ENCODE results near the gene C19orf12. TPM values are rescaled to one million over a fixed set of nuclear protein-coding genes. Genes with fewer than 3 reads are reported as not detected.
A peak's percentile ranks its signal among the peaks of the same experiment; 100 is the strongest.

The C19orf12 gene
- total and polyA plus RNA-seq, 2 of the 13 experiments (the other 11 are each of a cell fraction or from before 2014, with no cell fraction given): 17.7 to 34.4 TPM

DNA sequence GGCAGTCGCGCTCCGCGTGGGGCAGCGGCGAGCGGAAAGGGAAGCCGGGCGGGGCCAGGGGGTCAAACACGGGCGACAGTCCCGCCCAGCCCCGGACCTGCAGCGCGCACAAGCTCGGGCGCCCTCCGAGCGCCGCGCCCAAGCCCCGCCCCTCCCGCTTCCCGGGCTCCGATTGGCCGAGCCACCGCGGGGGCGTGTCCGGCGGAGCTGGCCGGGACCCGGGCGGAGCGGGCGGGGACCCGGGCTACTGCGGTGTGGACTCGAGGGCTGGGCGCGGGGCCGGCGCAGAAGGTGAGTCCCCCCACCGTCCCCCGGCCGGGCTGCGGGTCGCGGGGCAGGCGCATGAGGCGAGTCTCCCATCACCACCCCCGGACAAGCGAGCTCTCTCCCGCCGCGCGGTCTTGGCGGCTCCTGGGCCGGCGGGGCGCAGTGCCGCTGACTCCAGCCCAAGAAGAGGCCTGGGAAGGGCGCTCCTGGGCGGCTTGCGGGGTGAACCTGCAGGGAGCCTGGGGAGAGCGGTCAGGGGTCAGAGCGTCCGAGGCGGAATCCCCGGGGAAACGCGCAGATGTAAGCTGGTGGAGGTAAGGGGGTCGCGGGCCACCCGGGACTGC, 49.7 kb downstream of the C19orf12 start, which contains the start of gene PLEKHF1 (continued):
- TF ChIP-seq PITX1 (CRISPR knock-in tag; IDR thresholded peaks at IDR 0.05) (no peak), SP4 (CRISPR knock-in tag; IDR thresholded peaks at IDR 0.05) (peak; percentile 93), EP300 (IDR thresholded peaks at IDR 0.05; ENCODE audit: low read depth in 2 of 2, low read length in 2 of 2) (no peak), EP300 (CRISPR knock-in tag; IDR thresholded peaks at IDR 0.05; ENCODE audit: borderline replicate concordance) (no peak), ZNF879 (CRISPR knock-in tag; IDR thresholded peaks at IDR 0.05) (no peak), ZNF317 (CRISPR knock-in tag; IDR thresholded peaks at IDR 0.05) (no peak), ZBTB42 (CRISPR knock-in tag; IDR thresholded peaks at IDR 0.05) (no peak), ZFY (CRISPR knock-in tag; IDR thresholded peaks at IDR 0.05) (peak; percentile 52), SATB2 (CRISPR knock-in tag; IDR thresholded peaks at IDR 0.05) (no peak), NFKBIZ (CRISPR knock-in tag; IDR thresholded peaks at IDR 0.05) (no peak)
- TF ChIP-seq, protein P1, sequence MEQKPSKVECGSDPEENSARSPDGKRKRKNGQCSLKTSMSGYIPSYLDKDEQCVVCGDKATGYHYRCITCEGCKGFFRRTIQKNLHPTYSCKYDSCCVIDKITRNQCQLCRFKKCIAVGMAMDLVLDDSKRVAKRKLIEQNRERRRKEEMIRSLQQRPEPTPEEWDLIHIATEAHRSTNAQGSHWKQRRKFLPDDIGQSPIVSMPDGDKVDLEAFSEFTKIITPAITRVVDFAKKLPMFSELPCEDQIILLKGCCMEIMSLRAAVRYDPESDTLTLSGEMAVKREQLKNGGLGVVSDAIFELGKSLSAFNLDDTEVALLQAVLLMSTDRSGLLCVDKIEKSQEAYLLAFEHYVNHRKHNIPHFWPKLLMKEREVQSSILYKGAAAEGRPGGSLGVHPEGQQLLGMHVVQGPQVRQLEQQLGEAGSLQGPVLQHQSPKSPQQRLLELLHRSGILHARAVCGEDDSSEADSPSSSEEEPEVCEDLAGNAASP (CRISPR knock-in tag; IDR thresholded peaks at IDR 0.05; ENCODE audit: borderline replicate concordance): no peak
- TF ChIP-seq, protein P2, sequence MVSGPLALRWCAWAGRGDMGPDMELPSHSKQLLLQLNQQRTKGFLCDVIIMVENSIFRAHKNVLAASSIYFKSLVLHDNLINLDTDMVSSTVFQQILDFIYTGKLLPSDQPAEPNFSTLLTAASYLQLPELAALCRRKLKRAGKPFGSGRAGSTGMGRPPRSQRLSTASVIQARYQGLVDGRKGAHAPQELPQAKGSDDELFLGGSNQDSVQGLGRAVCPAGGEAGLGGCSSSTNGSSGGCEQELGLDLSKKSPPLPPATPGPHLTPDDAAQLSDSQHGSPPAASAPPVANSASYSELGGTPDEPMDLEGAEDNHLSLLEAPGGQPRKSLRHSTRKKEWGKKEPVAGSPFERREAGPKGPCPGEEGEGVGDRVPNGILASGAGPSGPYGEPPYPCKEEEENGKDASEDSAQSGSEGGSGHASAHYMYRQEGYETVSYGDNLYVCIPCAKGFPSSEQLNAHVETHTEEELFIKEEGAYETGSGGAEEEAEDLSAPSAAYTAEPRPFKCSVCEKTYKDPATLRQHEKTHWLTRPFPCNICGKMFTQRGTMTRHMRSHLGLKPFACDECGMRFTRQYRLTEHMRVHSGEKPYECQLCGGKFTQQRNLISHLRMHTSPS (CRISPR knock-in tag; IDR thresholded peaks at IDR 0.05; ENCODE audit: low read depth): no peak
- TF ChIP-seq, protein P3, sequence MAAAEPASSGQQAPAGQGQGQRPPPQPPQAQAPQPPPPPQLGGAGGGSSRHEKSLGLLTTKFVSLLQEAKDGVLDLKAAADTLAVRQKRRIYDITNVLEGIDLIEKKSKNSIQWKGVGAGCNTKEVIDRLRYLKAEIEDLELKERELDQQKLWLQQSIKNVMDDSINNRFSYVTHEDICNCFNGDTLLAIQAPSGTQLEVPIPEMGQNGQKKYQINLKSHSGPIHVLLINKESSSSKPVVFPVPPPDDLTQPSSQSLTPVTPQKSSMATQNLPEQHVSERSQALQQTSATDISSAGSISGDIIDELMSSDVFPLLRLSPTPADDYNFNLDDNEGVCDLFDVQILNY (CRISPR knock-in tag; conservative IDR thresholded peaks at IDR 0.05): no peak
- TF ChIP-seq, protein P4, sequence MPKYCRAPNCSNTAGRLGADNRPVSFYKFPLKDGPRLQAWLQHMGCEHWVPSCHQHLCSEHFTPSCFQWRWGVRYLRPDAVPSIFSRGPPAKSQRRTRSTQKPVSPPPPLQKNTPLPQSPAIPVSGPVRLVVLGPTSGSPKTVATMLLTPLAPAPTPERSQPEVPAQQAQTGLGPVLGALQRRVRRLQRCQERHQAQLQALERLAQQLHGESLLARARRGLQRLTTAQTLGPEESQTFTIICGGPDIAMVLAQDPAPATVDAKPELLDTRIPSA (CRISPR knock-in tag; IDR thresholded peaks at IDR 0.05; ENCODE audit: borderline replicate concordance): no peak
- TF ChIP-seq, protein P5, sequence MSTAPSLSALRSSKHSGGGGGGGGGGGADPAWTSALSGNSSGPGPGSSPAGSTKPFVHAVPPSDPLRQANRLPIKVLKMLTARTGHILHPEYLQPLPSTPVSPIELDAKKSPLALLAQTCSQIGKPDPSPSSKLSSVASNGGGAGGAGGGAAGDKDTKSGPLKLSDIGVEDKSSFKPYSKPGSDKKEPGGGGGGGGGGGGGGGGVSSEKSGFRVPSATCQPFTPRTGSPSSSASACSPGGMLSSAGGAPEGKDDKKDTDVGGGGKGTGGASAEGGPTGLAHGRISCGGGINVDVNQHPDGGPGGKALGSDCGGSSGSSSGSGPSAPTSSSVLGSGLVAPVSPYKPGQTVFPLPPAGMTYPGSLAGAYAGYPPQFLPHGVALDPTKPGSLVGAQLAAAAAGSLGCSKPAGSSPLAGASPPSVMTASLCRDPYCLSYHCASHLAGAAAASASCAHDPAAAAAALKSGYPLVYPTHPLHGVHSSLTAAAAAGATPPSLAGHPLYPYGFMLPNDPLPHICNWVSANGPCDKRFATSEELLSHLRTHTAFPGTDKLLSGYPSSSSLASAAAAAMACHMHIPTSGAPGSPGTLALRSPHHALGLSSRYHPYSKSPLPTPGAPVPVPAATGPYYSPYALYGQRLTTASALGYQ (CRISPR knock-in tag; IDR thresholded peaks at IDR 0.05): no peak
- TF ChIP-seq, protein P6, sequence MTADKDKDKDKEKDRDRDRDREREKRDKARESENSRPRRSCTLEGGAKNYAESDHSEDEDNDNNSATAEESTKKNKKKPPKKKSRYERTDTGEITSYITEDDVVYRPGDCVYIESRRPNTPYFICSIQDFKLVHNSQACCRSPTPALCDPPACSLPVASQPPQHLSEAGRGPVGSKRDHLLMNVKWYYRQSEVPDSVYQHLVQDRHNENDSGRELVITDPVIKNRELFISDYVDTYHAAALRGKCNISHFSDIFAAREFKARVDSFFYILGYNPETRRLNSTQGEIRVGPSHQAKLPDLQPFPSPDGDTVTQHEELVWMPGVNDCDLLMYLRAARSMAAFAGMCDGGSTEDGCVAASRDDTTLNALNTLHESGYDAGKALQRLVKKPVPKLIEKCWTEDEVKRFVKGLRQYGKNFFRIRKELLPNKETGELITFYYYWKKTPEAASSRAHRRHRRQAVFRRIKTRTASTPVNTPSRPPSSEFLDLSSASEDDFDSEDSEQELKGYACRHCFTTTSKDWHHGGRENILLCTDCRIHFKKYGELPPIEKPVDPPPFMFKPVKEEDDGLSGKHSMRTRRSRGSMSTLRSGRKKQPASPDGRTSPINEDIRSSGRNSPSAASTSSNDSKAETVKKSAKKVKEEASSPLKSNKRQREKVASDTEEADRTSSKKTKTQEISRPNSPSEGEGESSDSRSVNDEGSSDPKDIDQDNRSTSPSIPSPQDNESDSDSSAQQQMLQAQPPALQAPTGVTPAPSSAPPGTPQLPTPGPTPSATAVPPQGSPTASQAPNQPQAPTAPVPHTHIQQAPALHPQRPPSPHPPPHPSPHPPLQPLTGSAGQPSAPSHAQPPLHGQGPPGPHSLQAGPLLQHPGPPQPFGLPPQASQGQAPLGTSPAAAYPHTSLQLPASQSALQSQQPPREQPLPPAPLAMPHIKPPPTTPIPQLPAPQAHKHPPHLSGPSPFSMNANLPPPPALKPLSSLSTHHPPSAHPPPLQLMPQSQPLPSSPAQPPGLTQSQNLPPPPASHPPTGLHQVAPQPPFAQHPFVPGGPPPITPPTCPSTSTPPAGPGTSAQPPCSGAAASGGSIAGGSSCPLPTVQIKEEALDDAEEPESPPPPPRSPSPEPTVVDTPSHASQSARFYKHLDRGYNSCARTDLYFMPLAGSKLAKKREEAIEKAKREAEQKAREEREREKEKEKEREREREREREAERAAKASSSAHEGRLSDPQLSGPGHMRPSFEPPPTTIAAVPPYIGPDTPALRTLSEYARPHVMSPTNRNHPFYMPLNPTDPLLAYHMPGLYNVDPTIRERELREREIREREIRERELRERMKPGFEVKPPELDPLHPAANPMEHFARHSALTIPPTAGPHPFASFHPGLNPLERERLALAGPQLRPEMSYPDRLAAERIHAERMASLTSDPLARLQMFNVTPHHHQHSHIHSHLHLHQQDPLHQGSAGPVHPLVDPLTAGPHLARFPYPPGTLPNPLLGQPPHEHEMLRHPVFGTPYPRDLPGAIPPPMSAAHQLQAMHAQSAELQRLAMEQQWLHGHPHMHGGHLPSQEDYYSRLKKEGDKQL (CRISPR knock-in tag; IDR thresholded peaks at IDR 0.05; ENCODE audit: low read depth): no peak
